Measurements from ENCODE around the gene GDF11. TPM values are rescaled to one million over a fixed set of nuclear protein-coding genes. Genes with fewer than 3 reads are reported as not detected.

The GDF11 gene
- total RNA-seq (2021; fragmentation: NEBNext Ultra II Directional; extraction: Animal tissue kit (Norgen Biotek cat#: 25700)): 10 to 100 TPM; 15.8 to 25.9 (median 16.9) TPM
- long read RNA-seq, partial matches to known transcripts: 0 of 2 reads
- long read RNA-seq, other reads (novel, unspliced or antisense): 2 of 2 reads

- H3K9me3 Mint-ChIP-seq: no peaks in the 10 kb centered on the region
- TF ChIP-seq, protein P1, sequence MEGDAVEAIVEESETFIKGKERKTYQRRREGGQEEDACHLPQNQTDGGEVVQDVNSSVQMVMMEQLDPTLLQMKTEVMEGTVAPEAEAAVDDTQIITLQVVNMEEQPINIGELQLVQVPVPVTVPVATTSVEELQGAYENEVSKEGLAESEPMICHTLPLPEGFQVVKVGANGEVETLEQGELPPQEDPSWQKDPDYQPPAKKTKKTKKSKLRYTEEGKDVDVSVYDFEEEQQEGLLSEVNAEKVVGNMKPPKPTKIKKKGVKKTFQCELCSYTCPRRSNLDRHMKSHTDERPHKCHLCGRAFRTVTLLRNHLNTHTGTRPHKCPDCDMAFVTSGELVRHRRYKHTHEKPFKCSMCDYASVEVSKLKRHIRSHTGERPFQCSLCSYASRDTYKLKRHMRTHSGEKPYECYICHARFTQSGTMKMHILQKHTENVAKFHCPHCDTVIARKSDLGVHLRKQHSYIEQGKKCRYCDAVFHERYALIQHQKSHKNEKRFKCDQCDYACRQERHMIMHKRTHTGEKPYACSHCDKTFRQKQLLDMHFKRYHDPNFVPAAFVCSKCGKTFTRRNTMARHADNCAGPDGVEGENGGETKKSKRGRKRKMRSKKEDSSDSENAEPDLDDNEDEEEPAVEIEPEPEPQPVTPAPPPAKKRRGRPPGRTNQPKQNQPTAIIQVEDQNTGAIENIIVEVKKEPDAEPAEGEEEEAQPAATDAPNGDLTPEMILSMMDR (IDR thresholded peaks at IDR 0.05): no peak
Measured at GRCh38 chr12:55742719-55743405, at the start of gene GDF11. TSS of gene GDF11 (plus strand) at chr12:55743122. CDS start at chr12:55743317, 195 bp downstream.

DNA sequence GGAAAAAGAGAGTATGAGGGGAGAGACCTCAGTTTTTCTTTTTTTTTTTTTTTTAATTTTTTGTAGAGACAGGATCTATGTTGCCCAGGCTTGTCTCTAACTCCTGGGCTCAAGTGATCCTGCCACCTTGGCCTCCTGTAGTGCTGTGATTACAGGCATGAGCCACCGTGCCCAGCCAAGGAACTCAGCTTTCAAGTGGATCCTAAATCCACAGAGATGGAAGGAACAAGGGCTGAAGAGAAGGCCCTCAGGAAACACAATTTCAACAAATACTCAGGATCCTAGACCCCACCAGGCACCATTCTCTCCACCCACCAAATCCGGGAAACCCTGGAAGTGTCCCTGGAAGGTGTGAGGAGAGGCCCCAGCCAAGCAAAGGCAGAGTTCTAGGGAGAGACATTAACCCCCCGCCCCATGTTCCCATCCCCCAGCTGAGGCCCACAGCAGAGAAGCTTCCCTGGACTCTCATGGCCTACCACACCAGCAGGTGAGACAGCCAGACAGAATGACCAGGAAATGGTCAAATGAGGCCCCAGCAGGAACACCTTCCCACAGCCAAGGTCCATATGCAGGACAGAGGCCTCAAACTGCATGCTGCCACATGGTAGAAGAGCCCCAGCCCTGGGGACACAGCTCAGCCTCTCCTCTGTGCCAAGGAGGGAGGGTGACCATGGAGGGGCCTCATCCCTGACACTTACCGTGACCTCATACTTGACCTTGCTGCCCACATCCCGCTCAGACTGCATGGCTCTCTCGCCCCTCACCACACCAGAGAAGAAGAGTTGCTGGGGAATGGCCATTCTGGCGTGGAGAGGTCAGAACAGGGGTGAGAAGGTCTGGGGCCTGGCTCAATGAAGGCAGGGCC lies 49.4 kb upstream of the GDF11 start:
- TF ChIP-seq, protein P1 (IDR thresholded peaks at IDR 0.05): no peak
- H3K27ac Mint-ChIP-seq: no peak overlapping the region
- DNase-seq: no peak
- no peak overlapping the region for H3K4me3 Mint-ChIP-seq
- no peaks in the 10 kb centered on the region for H3K4me1 Mint-ChIP-seq (ENCODE audit: low read depth)
- no peaks in the 10 kb centered on the region for H3K9me3 Mint-ChIP-seq
- no peaks in the 10 kb centered on the region for H3K36me3 Mint-ChIP-seq (ENCODE audit: low read depth)
- H3K27me3 Mint-ChIP-seq (ENCODE audit: insufficient read depth): peaks cover 20% of the 10 kb centered on the region

More at GRCh38 chr12:55742719-55743405, at the start of gene GDF11:
- no peaks in the 10 kb centered on the region; the same call in 1 of the 2 replicates for H3K27me3 Mint-ChIP-seq (ENCODE audit: insufficient read depth)
- no peaks in the 10 kb centered on the region for H3K36me3 Mint-ChIP-seq (ENCODE audit: low read depth)
- DNase-seq: peak; percentile 72
- peak within 1 kb of the TSS; percentile 61 for H3K27ac Mint-ChIP-seq
- H3K4me1 Mint-ChIP-seq (ENCODE audit: low read depth): peaks cover 53% of the 10 kb centered on the region
- peak within 1 kb of the TSS; percentile 87 for H3K4me3 Mint-ChIP-seq

DNA sequence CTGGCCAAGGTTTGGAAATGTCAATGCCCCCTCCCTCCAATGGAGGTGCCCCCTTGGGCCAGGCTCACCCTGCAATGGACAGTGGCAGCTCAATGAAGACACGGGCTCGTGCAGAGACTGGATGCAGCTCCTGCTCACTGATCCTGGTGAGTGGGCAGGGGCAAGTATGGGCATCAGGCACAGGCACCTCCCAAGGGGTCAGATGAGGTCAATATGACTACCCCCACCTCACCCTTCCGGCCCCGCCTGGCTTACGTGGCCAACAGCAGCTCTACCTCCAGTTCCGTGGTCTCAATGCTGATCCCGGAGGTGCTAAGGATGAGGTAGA lies 48.8 kb upstream of the GDF11 start:
- no peaks in the 10 kb centered on the region for H3K9me3 Mint-ChIP-seq
- TF ChIP-seq, protein P1 (IDR thresholded peaks at IDR 0.05): no peak
- H3K27me3 Mint-ChIP-seq (ENCODE audit: insufficient read depth): peaks cover 22% of the 10 kb centered on the region
- H3K4me1 Mint-ChIP-seq (ENCODE audit: low read depth): no peaks in the 10 kb centered on the region
- no peak for DNase-seq
- H3K27ac Mint-ChIP-seq: no peak overlapping the region
- no peaks in the 10 kb centered on the region for H3K36me3 Mint-ChIP-seq (ENCODE audit: low read depth)
- H3K4me3 Mint-ChIP-seq: no peak overlapping the region

DNA sequence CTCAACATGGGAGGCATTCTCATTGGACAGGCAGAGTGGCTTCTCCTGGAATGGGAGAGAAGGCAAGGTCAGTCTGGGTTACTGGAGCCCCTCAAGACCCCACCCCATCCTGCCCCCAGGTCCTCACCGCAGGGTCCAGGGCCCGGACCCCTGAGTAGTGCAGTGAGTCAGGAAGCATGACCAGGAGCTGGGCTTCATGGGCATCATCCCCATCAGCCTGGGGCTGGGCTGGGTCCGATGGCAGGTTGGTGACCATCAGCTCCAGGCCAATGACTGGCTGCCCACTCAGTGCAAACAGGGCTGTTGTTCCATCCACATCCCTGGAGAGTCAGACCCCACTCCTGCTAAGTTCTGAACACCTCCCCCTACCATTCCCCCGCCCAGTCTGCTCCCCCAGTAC lies 48.3 kb upstream of the GDF11 start:
- DNase-seq: no peak
- no peaks in the 10 kb centered on the region for H3K36me3 Mint-ChIP-seq (ENCODE audit: low read depth)
- TF ChIP-seq, protein P1 (IDR thresholded peaks at IDR 0.05): no peak
- H3K9me3 Mint-ChIP-seq: no peaks in the 10 kb centered on the region
- peaks cover 22% of the 10 kb centered on the region for H3K27me3 Mint-ChIP-seq (ENCODE audit: insufficient read depth)
- H3K4me3 Mint-ChIP-seq: no peak overlapping the region
- H3K27ac Mint-ChIP-seq: no peak overlapping the region
- peaks cover under 1% of the 10 kb centered on the region; the same call in 1 of the 2 replicates for H3K4me1 Mint-ChIP-seq (ENCODE audit: low read depth)

- no peak for DNase-seq
- Mint-ChIP-seq H3K36me3 (ENCODE audit: low read depth) (no peaks in the 10 kb centered on the region), H3K4me1 (ENCODE audit: low read depth) (peaks cover 7% of the 10 kb centered on the region; the same call in 1 of the 2 replicates), H3K27me3 (ENCODE audit: insufficient read depth) (peaks cover 22% of the 10 kb centered on the region), H3K9me3 (no peaks in the 10 kb centered on the region), H3K4me3 (no peak overlapping the region), H3K27ac (no peak overlapping the region)
- TF ChIP-seq, protein P1 (IDR thresholded peaks at IDR 0.05): no peak
Measured at GRCh38 chr12:55695349-55695748, 47.6 kb upstream of the GDF11 start.

Data from HFFc6 (cell line).